ENCODE results near the gene NAIF1. TPM values are rescaled to one million over a fixed set of nuclear protein-coding genes. Genes with fewer than 3 reads are reported as not detected.
A peak's percentile ranks its signal among the peaks of the same experiment; 100 is the strongest.
"Not testable (repeated sequence)": the region's sequence is repeated elsewhere in the genome, so short reads cannot be mapped to it uniquely, and the experiment has no call there.

The NAIF1 gene
- polyA plus RNA-seq, 1 donor: 7.0 TPM

GRCh38 chr9:128082151-128082550, 15.0 kb upstream of the NAIF1 start:
- no peak for DNase-seq

DNA sequence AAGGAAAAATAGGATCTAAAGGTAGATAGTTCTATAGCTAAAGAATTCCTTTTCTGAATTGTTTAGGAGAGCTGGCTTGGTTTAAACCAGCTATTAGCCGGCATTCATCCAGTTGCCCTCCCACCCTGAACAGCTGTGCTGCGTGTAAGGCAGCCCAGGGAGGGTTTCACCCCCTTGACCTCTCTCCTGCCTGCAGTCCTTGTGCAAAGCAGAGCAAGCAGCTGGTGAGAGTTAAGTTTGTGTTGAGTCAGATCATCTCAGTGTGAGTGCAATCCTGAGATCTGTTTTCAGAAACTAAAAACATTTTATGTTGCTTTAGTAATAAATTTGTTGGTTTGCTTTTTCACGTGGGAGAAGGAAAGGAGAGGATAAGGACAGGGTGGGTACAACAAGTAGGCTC, 13.9 kb upstream of the NAIF1 start:
- no peak for DNase-seq

GRCh38 chr9:128080206-128080605, 13.1 kb upstream of the NAIF1 start:
- no peak for DNase-seq

GRCh38 chr9:128078504-128079434, 11.6 kb upstream of the NAIF1 start:
- no peak for DNase-seq

DNA sequence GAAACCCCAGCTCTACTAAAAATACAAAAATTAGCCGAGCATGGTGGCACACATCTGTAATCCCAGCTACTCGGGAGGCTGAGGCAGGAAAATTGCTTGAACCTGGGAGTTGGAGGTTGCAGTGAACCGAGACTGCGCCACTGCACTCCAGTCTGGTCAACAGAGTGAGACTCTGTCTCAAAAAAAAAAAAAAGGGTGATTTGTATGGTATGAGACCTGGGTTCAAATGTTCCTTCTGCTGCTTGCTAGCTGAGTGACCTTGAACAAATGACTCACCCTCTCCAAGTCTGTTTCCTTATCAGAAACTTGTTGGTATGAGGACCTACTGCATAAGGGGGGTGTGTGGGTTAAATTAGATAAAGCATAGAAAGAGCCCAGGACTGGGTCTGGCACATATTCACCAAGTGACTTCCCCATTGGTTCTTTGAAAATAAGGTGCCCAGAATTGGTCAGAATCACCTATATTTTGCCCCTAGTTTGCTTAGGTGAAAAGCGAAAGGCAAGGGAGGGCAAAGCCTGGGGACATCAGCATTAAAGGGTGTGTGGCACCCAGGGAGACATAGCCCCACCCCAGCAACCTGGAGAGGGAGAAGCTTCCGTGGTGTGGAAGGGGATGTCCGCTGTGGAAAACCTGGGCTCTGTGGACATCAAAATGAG, 10.9 kb upstream of the NAIF1 start:
- no peak for DNase-seq

DNA sequence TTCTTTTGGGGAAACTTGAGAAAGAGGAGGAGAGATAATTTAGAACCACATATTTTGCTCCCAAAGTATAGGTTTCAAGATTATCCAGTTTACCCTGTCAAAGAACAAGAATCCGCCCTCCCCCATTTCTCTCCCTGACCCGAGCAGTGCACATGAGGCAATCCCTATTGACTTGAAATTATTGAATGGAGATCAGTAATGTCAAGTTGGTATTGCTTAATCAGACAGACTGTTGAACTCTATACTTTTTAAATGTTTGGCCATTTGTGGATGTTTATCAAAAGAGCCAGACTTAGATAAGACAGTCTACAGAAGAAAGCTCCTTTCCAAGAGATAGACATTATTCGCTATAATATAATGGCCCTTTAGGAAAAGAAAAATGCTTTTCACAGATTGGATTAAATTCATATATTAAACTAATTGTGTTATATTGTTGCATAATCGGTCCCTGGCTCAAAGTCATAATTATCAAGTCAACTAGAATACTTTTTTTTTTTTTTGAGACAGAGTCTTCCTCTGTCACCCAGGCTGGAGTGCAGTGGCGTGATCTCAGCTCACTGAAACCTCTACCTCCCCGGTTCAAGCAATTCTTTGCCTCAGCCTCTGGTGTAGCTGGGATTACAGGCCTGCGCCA, 6.2 kb upstream of the NAIF1 start:
- no peak for DNase-seq

GRCh38 chr9:128072144-128073021, 5.3 kb upstream of the NAIF1 start:
- DNase-seq: peak; percentile 75

DNA sequence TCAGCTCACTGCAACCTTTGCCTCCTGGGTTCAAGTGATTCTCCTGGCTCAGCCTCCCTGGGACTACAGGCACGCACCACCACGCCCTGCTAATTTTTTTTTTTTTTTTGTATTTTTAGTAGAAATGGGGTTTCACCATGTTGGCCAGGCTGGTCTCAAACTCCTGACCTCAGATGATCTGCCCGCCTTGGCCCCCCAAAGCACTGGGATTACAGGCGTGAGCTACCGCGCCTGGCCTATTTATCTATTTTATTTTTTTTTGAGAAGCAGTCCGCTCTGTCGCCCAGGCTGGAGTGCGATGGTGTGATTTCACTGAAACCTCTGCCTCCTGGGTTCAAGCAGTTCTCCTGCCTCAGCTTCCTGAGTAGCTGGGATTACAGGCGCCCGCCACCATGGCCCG, 4.4 kb upstream of the NAIF1 start:
- DNase-seq: not testable (repeated sequence)

GRCh38 chr9:128070874-128071273, 3.8 kb upstream of the NAIF1 start:
- no peak for DNase-seq

DNA sequence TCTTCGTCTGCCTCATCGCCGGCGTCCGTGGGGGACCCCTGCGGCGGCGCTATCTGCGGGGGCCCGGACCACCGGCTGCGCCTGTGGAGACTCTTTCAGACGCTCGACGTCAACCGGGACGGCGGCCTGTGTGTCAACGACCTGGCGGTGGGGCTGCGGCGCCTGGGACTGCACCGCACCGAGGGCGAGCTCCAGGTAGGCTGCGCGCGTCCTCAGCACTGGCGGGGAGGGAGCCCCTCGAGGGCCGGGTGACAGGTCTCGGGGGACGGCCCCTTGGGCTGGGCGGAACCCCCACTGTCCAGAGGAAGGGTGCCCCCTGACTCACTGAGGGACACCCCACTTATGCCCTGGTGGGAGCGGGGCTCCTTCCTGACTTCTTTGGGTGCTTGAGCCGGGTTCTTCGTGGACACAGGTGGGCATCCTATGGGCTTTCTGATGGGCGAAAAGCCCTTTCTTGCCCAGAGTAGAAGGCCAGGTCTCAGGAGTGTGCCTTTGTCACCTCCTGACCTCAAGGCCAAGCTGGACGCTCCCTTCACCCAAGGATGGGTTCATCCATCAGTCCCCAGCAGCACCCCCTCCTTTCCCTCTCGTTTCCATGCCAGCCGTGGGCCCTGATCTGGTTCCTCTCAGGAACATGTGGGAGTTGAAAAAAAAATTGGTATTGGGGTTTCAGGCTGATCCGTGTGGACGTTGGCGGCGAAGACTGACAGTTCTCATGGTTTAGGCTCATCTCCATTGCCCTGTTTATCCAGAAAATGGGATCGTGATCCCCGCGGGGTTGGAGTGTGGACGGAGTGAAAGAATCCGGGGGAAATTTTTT, 1.5 kb upstream of the NAIF1 start:
- DNase-seq: no peak

DNA sequence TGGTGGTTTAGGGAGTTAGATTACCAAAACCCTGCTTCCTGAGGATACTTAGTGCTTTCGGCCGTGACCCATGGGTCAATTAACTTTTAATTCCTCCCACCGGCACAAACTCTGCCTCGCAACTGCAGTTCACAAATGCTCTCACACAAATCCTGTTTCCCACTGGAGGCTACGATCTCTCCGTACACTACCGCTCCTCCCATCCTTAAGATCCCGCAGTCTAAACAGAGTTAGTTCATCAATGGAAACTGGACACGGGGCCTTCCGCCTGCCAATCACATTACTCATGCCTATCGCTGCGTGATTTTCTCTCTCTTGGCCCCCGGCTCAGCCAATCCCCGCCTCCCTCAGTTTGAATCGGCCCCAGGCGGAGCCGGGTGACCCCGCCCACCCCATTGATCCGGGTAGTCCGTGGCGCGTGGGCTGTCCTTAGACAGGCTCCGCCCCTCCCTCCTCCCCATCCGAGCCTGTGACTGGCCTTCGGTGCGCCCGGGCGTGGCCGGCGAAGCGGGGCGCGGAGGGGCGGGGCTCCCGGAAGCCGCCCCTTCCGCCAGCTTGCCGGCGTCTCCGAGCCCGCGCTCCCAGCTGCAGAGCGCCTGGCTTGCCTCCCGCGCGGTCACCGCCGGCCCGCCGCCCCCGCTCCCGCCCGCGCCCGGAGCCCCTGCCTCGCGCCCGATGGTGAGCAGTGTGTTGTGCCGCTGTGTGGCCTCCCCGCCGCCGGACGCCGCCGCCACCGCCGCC, 695 bp upstream of the NAIF1 start, which contains the start of gene SLC25A25:
Gene SLC25A25 (plus strand): TSS at position 588 of the 741 bp plus-strand sequence. CDS start 88 bp downstream, at position 676.
- DNase-seq: peak; percentile 100

- DNase-seq: no peak
These were observed 1.0 kb downstream of the NAIF1 start for GRCh38 chr9:128065907-128066712.

- DNase-seq: no peak
These were observed 4.0 kb downstream of the NAIF1 start for GRCh38 chr9:128062846-128063831.

DNA sequence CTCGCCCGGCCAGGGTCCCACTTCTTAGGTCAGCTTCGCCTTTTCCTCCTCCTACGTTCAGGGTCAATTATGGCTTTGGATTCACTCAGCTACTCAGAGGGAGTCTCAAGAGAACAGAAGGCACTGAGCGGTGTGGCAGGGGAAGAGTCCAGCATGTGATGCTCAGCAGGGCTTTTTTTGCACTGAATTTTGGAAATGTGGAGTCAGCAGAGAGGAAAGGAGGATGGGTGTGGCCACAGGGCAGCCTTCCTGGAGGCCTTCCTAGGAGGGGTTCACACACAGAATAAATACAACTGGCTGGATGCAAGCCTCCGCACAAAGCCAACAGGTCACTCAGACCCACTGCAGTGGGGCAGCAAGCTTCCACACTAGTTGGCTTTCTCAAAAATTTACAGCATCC, 4.8 kb downstream of the NAIF1 start:
- DNase-seq: no peak

DNA sequence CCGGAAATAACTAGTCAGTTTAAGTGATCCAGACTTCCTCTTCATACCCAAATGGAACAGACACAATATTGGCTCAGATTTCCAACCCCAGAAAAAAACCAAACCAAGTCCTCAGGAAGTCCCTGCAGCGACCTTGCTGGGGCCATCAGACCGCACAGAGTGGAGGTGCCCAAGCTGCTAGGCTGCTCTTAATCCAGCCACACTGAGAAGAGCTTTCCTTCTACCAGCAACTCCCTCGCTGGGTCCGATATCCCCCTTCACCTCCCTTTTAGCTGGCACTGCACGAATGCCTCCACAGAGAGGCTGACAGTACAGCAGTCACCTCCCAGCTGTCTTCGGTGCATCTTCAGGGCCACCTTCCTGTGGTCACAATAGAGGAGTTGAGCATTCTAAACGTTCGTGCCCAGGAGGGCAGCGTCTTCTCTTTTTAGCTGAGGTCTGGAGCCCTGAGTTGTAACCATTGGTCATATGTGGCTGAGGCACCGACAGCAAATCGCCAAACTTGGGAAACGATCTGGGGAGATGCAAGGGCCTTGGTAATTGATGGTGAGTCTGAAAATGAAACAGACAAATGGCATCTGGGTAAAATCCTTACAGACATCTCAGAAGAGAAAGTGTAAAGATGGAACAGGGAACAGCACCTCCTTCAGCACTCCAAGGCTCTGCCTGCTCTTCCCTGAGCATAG, 5.7 kb downstream of the NAIF1 start:
- DNase-seq: no peak

GRCh38 chr9:128059365-128059983, 7.6 kb downstream of the NAIF1 start:
- DNase-seq: no peak

GRCh38 chr9:128057724-128058409, 9.3 kb downstream of the NAIF1 start:
- DNase-seq: no peak
